Kidney (tissue), 14 donors: ENCODE data around the gene GPR119. TPM values are rescaled to one million over a fixed set of nuclear protein-coding genes. Genes with fewer than 3 reads are reported as not detected.

ENCODE experiments used
- DNase-seq, 5 donors: peaks; one replicate each; pipeline ENCODE4 v3.0.0-alpha.2; 2013 to 2020
- FAIRE-seq: peaks from 2 replicates; lab custom pipeline; 2012; peaks lifted over from hg19 to GRCh38; lab: Jason Lieb, UNC
- H3K27ac ChIP-seq, 2 donors: one replicate each; pipeline ENCODE4 v1.7.0; 2013; ENCODE audit warnings: low read depth in 2 of 2, low read length in 2 of 2, inconsistent platforms in 1 of 2
- H3K27me3 ChIP-seq: one replicate; pipeline ENCODE4 v1.7.1; 2013; ENCODE audit warnings: low read length, inconsistent platforms; ENCODE audit not compliant: control insufficient read depth, insufficient read depth
- H3K36me3 ChIP-seq, 3 donors: one replicate each; pipeline versions ENCODE4 v1.7.0 to v1.7.1; 2013; ENCODE audit warnings: low read length in 3 of 3, control low read depth in 1 of 3, inconsistent platforms in 1 of 3; ENCODE audit not compliant: insufficient read depth in 3 of 3, control insufficient read depth in 2 of 3
- H3K4me1 ChIP-seq, 3 donors: one replicate each; pipeline versions ENCODE4 v1.7.0 to v1.7.1; 2013; ENCODE audit warnings: low read length in 3 of 3, inconsistent platforms in 1 of 3, low read depth in 1 of 3; ENCODE audit not compliant: control insufficient read depth in 2 of 3, insufficient read depth in 2 of 3
- H3K4me3 ChIP-seq, 3 donors: one replicate each; pipeline versions ENCODE4 v1.7.0 to v1.8.1; 2013; ENCODE audit warnings: low read length in 3 of 3, control low read depth in 1 of 3, inconsistent platforms in 1 of 3
- H3K9ac ChIP-seq, 3 donors: one replicate each; pipeline versions ENCODE4 v1.7.0 to v1.7.1; 2013; ENCODE audit warnings: low read length in 3 of 3, control low read depth in 1 of 3, inconsistent platforms in 1 of 3
- H3K9me3 ChIP-seq, 3 donors: one replicate each; pipeline versions ENCODE4 v1.7.0 to v1.7.1; 2013; ENCODE audit warnings: low read length in 3 of 3, control low read depth in 1 of 3, inconsistent platforms in 1 of 3; ENCODE audit not compliant: control insufficient read depth in 2 of 3, insufficient read depth in 1 of 3
- intact Hi-C: fragments of 100-400 bp; cut with DNase I; formaldehyde crosslinking; loops from one replicate; pipeline ENCODE4 v1.11.1; 2022
- polyA plus RNA-seq: library from polyadenylated mRNA; stranded (reverse); fragments of 350-450 nt; fragmentation: Illumina TruSeq; extraction: RNeasy Lipid Tissue Mini Kit (QIAGEN cat#74804); gene quantifications from one replicate; pipeline ENCODE4 v1.2.3, GENCODE V29; 2014; ENCODE audit warnings: low read depth, low replicate concordance; ENCODE audit not compliant: insufficient read depth
- total RNA-seq: library from RNA; stranded (reverse); fragmentation: NEBNext Ultra II Directional; extraction: Animal tissue kit (Norgen Biotek cat#: 25700); gene quantifications from one replicate; pipeline ENCODE4 v1.2.1, GENCODE V29; 2021
- TF ChIP-seq, protein P1 (sequence below): IDR thresholded peaks from 3 replicates; pipeline ENCODE4 v1.5.1; 2012; ENCODE audit warnings: mild to moderate bottlenecking, moderate library complexity, borderline replicate concordance; ENCODE audit not compliant: insufficient read depth; ENCODE audit errors: extremely low read depth
- donor health status: control.
- donor health status: control.
- donor health status: control.
- donor health status: control.
- donor health status: control.
- donor health status: DM: yes; HTN: yes; CAD: no.
- donor health status: Normal renal cell carcinoma (clear cell type).

GPR119 gene
- total and polyA plus RNA-seq, 2 donors from 2014 or later, result not detected

- FAIRE-seq (no peak), DNase-seq (no peak)
- Histone ChIP-seq H3K4me1 (no peaks in the 10 kb centered on the region), H3K9ac (no peak overlapping the region), H3K27ac (no peak overlapping the region), H3K36me3 (no peaks in the 10 kb centered on the region), H3K27me3 (no peaks in the 10 kb centered on the region), H3K9me3 (no peaks in the 10 kb centered on the region), H3K4me3 (no peak overlapping the region)
- intact Hi-C loops, result no loop called here
- TF ChIP-seq, protein P1, sequence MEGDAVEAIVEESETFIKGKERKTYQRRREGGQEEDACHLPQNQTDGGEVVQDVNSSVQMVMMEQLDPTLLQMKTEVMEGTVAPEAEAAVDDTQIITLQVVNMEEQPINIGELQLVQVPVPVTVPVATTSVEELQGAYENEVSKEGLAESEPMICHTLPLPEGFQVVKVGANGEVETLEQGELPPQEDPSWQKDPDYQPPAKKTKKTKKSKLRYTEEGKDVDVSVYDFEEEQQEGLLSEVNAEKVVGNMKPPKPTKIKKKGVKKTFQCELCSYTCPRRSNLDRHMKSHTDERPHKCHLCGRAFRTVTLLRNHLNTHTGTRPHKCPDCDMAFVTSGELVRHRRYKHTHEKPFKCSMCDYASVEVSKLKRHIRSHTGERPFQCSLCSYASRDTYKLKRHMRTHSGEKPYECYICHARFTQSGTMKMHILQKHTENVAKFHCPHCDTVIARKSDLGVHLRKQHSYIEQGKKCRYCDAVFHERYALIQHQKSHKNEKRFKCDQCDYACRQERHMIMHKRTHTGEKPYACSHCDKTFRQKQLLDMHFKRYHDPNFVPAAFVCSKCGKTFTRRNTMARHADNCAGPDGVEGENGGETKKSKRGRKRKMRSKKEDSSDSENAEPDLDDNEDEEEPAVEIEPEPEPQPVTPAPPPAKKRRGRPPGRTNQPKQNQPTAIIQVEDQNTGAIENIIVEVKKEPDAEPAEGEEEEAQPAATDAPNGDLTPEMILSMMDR, result no peak
Observed at GRCh38 chrX:130418740-130419139, 33.3 kb upstream of the GPR119 start.

DNA sequence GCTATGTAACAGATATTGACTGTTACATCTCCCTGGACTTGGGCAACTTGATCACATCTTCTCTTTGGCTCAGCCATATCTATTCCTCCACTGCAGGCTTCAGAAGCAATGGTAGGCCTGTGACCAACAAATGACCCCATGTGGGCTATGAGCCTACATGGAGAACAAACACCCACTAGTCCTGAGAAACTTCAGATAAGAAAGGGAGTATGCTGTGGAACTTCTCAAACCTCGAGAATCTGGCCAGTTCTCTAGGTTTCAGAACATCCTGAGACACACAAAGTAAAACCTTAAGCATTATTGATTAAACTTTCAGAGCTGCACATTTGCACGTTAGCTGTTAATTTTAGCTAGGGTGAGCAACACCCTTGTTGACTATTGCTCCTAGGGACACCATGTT, 32.6 kb upstream of the GPR119 start:
- Histone ChIP-seq H3K9ac (no peak overlapping the region), H3K27ac (no peak overlapping the region), H3K9me3 (no peaks in the 10 kb centered on the region), H3K4me1 (no peaks in the 10 kb centered on the region), H3K27me3 (no peaks in the 10 kb centered on the region), H3K36me3 (no peaks in the 10 kb centered on the region), H3K4me3 (no peak overlapping the region)
- DNase-seq, result no peak
- no peak for FAIRE-seq
- intact Hi-C loops, result no loop called here
- TF ChIP-seq, protein P1, result no peak

DNA sequence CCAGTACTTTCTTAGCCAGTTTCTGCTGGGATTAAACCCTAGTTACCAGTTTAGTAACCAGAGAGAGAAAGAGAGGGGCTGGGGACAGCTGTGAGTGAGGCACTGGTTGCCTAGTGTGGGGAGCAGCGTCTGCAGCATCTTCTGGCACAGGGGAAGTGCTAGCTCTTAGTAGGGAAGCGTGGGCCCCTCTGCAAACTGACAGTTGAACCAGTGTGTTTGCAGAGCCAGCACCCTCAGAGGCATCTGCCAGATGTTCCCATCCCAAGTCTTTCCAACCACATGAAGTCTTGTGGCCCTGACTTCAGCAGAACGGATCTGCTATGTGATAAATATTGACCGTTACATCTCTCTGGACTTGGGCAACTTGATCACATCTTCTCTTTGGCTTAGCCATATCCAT, 31.3 kb upstream of the GPR119 start:
- no peaks in the 10 kb centered on the region for H3K27me3 ChIP-seq
- H3K4me3 ChIP-seq, result no peak overlapping the region
- no peaks in the 10 kb centered on the region for H3K9me3 ChIP-seq
- no peak for FAIRE-seq
- H3K27ac ChIP-seq, result no peak overlapping the region
- TF ChIP-seq, protein P1, result no peak
- H3K9ac ChIP-seq, result no peak overlapping the region
- H3K36me3 ChIP-seq, result no peaks in the 10 kb centered on the region
- DNase-seq, result no peak
- H3K4me1 ChIP-seq, result no peaks in the 10 kb centered on the region
- intact Hi-C loops, result no loop called here

GRCh38 chrX:130415201-130415600, 29.7 kb upstream of the GPR119 start:
- Histone ChIP-seq H3K36me3 (peaks cover 0 to 5% (median 0%) of the 10 kb centered on the region in 3 donors), H3K4me1 (no peaks in the 10 kb centered on the region), H3K4me3 (no peak overlapping the region), H3K9me3 (no peaks in the 10 kb centered on the region), H3K9ac (no peak overlapping the region), H3K27me3 (no peaks in the 10 kb centered on the region), H3K27ac (no peak overlapping the region)
- FAIRE-seq (no peak), DNase-seq (no peak)
- intact Hi-C loops, result no loop called here
- TF ChIP-seq, protein P1, result no peak
